GM18868 (cell line): ENCODE data around the gene KCNE4.
A peak's percentile ranks its signal among the peaks of the same experiment; 100 is the strongest.

Experiments used
- ATAC-seq: cut with Tn5 transposase; IDR thresholded peaks from one replicate; pipeline ENCODE4 v1.9.1; 2021; ENCODE audit warnings: mild to moderate bottlenecking, moderate library complexity; ENCODE audit not compliant: unreplicated experiment

KCNE4 gene

GRCh38 chr2:223051693-223052289 is at the start of gene KCNE4:
KCNE4 (plus strand) TSS chr2:223052190; CDS start chr2:223052831, 641 bp downstream.
- ATAC-seq: no peak

GRCh38 chr2:223003191-223003590 is 48.8 kb upstream of the KCNE4 start:
- ATAC-seq: no peak

- ATAC-seq: no peak
Measured at GRCh38 chr2:223005496-223005895, 46.5 kb upstream of the KCNE4 start.

- no peak for ATAC-seq
Measured at GRCh38 chr2:223007531-223007930, 44.5 kb upstream of the KCNE4 start.

- no peak for ATAC-seq
Measured at GRCh38 chr2:223008162-223008561, 43.8 kb upstream of the KCNE4 start.

GRCh38 chr2:223008956-223009355 is 43.0 kb upstream of the KCNE4 start:
- no peak for ATAC-seq

- no peak for ATAC-seq
Measured at GRCh38 chr2:223010641-223011040, 41.3 kb upstream of the KCNE4 start.

GRCh38 chr2:223012291-223012690 is 39.7 kb upstream of the KCNE4 start:
- ATAC-seq: no peak

- ATAC-seq: peak; percentile 19
Measured at GRCh38 chr2:223019390-223019930, 32.5 kb upstream of the KCNE4 start.

GRCh38 chr2:223019987-223020717 is 31.8 kb upstream of the KCNE4 start:
- peak; percentile 98 for ATAC-seq

GRCh38 chr2:223020971-223021675 is 30.9 kb upstream of the KCNE4 start:
- no peak for ATAC-seq

GRCh38 chr2:223026357-223027110 is 25.5 kb upstream of the KCNE4 start:
- peak; percentile 65 for ATAC-seq

GRCh38 chr2:223027442-223027841 is 24.5 kb upstream of the KCNE4 start:
- no peak for ATAC-seq

GRCh38 chr2:223029287-223029686 is 22.7 kb upstream of the KCNE4 start:
- ATAC-seq: no peak

- ATAC-seq: no peak
Measured at GRCh38 chr2:223032187-223033142, 19.5 kb upstream of the KCNE4 start.

- no peak for ATAC-seq
Measured at GRCh38 chr2:223034221-223034975, 17.6 kb upstream of the KCNE4 start.

GRCh38 chr2:223036790-223037444 is 15.1 kb upstream of the KCNE4 start:
- ATAC-seq: no peak

- ATAC-seq: no peak
Measured at GRCh38 chr2:223037445-223037800, 14.6 kb upstream of the KCNE4 start.

GRCh38 chr2:223039618-223040017 is 12.4 kb upstream of the KCNE4 start:
- no peak for ATAC-seq
